ENCODE measurements around the gene TENM4. TPM values are rescaled to one million over a fixed set of nuclear protein-coding genes. Genes with fewer than 3 reads are reported as not detected.

Gene TENM4
- total RNA-seq, 4 donors from 2014 or later, result 31.4 to 44.5 (median 38.0) TPM

DNA sequence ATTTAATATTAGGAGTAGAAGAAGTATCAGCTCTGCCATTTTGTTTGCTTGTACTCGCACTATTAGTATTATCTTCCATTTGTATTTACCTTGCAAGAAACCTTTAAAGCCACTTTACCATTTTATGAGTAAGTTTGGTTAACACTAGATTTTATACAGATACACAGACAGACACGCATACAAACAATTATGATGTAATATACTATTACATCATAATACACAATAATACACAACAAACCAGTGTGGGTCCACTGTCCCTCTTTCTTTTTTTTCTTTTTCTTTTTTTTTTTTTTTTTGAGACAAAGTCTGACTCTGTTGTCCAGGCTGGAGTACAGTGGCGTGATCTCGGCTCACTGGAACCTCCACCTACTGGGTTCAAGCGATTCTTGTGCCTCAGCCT, 695.9 kb downstream of the TENM4 start:
- H3K9me3 ChIP-seq, result no peaks in the 10 kb centered on the region
- 94% methylated on average over 5 of the region's 5 CpGs for whole genome bisulfite sequencing
- TF ChIP-seq, protein P1, sequence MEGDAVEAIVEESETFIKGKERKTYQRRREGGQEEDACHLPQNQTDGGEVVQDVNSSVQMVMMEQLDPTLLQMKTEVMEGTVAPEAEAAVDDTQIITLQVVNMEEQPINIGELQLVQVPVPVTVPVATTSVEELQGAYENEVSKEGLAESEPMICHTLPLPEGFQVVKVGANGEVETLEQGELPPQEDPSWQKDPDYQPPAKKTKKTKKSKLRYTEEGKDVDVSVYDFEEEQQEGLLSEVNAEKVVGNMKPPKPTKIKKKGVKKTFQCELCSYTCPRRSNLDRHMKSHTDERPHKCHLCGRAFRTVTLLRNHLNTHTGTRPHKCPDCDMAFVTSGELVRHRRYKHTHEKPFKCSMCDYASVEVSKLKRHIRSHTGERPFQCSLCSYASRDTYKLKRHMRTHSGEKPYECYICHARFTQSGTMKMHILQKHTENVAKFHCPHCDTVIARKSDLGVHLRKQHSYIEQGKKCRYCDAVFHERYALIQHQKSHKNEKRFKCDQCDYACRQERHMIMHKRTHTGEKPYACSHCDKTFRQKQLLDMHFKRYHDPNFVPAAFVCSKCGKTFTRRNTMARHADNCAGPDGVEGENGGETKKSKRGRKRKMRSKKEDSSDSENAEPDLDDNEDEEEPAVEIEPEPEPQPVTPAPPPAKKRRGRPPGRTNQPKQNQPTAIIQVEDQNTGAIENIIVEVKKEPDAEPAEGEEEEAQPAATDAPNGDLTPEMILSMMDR (IDR thresholded peaks at IDR 0.05), result no peak
- TF ChIP-seq EP300 (IDR thresholded peaks at IDR 0.05) (no peak), POLR2A (IDR thresholded peaks at IDR 0.05) (no peak), POLR2AphosphoS5 (IDR thresholded peaks at IDR 0.05) (no peak)

DNA sequence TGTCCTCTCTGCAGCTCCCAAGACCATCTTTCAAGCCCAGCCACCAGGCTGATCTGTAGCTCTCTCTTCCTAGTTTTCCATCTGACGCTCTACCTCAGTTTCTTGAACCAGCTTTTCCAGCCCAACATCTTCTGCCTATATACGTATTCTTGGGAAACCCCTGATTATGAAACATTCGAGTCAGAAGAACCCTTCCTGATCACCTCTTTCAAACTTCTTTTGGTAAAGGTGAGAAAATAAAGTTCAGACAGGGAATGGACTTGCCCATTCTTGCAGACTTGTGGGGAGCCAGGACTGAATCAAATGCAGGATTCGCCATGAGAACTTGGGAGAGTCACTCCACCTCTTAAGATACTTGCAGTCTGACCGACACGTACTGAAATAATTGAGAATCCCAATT, 696.6 kb downstream of the TENM4 start:
- TF ChIP-seq POLR2A (IDR thresholded peaks at IDR 0.05), result no peak
- TF ChIP-seq POLR2AphosphoS5 (IDR thresholded peaks at IDR 0.05), result no peak
- TF ChIP-seq, protein P1 (IDR thresholded peaks at IDR 0.05), result no peak
- TF ChIP-seq EP300 (IDR thresholded peaks at IDR 0.05), result no peak
- H3K9me3 ChIP-seq, result no peaks in the 10 kb centered on the region
- no peak for DNase-seq (ENCODE audit: low spot score in 2 of 2)
- no peaks in the 10 kb centered on the region for H3K36me3 ChIP-seq
- no peak overlapping the region for H3K4me3 ChIP-seq
- H3K27me3 ChIP-seq, result no peaks in the 10 kb centered on the region
- peaks cover 32% of the 10 kb centered on the region for H3K4me1 ChIP-seq
- 47% methylated on average over 6 of the region's 6 CpGs for WGBS
- H3K27ac ChIP-seq, result no peak overlapping the region

More for the DNA sequence above, 695.9 kb downstream of the TENM4 start:
- Histone ChIP-seq H3K36me3 (no peaks in the 10 kb centered on the region), H3K4me3 (no peak overlapping the region), H3K4me1 (peaks cover 31% of the 10 kb centered on the region), H3K27ac (no peak overlapping the region), H3K27me3 (no peaks in the 10 kb centered on the region)
- DNase-seq (ENCODE audit: low spot score in 2 of 2), result no peak

DNA sequence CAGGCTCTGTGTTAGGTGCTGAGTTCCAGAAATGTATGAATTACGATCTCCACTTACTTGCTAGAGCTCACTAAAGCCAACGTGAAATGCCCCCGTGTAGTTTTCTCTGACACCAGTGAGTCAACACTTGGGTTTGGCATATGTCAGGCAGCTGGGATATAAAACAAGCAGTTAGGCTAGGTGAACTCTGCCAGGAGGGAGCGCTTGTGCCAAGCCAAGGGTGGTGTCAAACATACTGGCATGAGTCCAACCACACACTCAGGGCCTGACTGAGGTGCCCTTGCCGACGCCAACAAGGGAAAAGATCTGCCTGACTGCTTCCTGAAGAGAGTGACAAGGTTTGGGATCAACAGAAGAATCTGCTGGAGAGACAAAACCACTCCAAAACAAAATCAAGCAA, 698.4 kb downstream of the TENM4 start:
- H3K27ac ChIP-seq, result no peak overlapping the region
- no peaks in the 10 kb centered on the region for H3K27me3 ChIP-seq
- 21% methylated on average over 6 of the region's 6 CpGs for WGBS
- DNase-seq (ENCODE audit: low spot score in 2 of 2), result no peak
- TF ChIP-seq POLR2A (IDR thresholded peaks at IDR 0.05) (no peak), POLR2AphosphoS5 (IDR thresholded peaks at IDR 0.05) (no peak), EP300 (IDR thresholded peaks at IDR 0.05) (no peak)
- TF ChIP-seq, protein P1 (IDR thresholded peaks at IDR 0.05), result no peak
- no peaks in the 10 kb centered on the region for H3K36me3 ChIP-seq
- no peaks in the 10 kb centered on the region for H3K9me3 ChIP-seq
- H3K4me3 ChIP-seq, result no peak overlapping the region
- H3K4me1 ChIP-seq, result peaks cover 32% of the 10 kb centered on the region

DNA sequence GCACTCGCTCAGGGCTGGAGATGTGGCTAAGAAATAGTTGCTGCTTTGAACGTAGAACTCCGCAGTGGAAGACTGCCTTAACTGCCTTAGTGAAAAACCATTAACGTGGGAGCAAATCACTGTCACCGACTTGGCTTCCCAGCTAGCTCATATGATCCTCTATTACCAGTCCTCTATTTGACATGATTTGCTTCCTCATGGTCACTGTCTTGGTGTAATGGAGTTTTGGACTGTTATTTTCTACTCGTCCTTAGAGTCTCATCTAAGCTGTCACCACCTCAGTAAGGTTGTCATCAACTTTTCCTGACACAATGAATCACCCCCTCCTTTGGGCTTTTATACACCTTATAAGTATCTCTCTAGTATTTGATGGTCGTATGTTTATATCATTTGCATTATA, 699.1 kb downstream of the TENM4 start:
- no peak overlapping the region for H3K27ac ChIP-seq
- H3K4me1 ChIP-seq, result peaks cover 32% of the 10 kb centered on the region
- no peaks in the 10 kb centered on the region for H3K9me3 ChIP-seq
- no peaks in the 10 kb centered on the region for H3K36me3 ChIP-seq
- no peaks in the 10 kb centered on the region for H3K27me3 ChIP-seq
- TF ChIP-seq, protein P1 (IDR thresholded peaks at IDR 0.05), result no peak
- TF ChIP-seq POLR2AphosphoS5 (IDR thresholded peaks at IDR 0.05) (no peak), POLR2A (IDR thresholded peaks at IDR 0.05) (no peak), EP300 (IDR thresholded peaks at IDR 0.05) (no peak)
- no peak overlapping the region for H3K4me3 ChIP-seq
- no peak for DNase-seq (ENCODE audit: low spot score in 2 of 2)
- 88% methylated on average over 7 of the region's 7 CpGs for WGBS

DNA sequence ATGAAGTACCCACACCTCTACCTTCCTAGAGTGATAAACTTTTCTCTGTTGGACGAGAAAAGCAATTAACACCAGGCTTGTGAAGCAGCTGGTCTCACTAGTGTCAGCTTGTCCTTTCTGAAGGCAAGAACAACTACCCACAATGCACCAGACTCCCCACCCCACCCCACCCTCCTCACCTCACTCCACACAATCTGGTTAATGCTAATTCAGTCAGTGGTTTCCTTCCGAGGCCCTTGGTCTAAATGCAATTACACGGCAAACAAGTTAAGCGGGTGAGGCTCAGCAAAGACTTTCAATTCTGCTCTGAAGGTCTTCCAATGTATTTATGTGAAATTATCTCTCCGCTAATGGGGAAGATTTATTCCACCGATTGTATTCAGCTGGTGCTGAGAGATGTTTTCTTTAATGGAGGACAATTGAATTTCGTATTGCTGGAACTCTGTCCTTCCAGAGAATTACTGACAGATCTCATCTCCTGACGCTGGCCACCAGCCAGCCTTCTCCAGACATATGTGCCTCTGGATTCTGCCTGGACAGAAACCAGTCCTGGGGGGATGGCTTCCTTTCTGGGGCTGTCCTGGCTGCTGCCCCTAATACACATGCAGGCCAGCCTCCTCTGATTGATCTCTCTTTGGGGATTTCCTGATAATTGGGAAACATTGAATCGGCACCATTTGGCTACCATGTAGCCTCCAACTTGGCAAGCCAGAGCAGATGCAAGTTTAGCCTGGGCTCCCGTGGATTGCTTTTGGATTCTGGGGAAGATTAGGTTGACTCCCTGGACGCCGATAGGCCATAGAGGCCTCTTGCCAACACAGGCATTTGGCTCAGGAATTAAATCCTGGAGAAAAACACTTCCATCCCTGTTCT, 700.4 kb downstream of the TENM4 start:
- H3K4me3 ChIP-seq, result no peak overlapping the region
- TF ChIP-seq EP300 (IDR thresholded peaks at IDR 0.05) (no peak), POLR2AphosphoS5 (IDR thresholded peaks at IDR 0.05) (no peak), POLR2A (IDR thresholded peaks at IDR 0.05) (no peak)
- TF ChIP-seq, protein P1 (IDR thresholded peaks at IDR 0.05), result no peak
- 35% methylated on average over 12 of the region's 12 CpGs for WGBS
- H3K4me1 ChIP-seq, result peaks cover 32% of the 10 kb centered on the region
- H3K36me3 ChIP-seq, result no peaks in the 10 kb centered on the region
- H3K9me3 ChIP-seq, result no peaks in the 10 kb centered on the region
- DNase-seq (ENCODE audit: low spot score in 2 of 2), result no peak
- no peaks in the 10 kb centered on the region for H3K27me3 ChIP-seq
- H3K27ac ChIP-seq, result no peak overlapping the region
